SK-N-MC (cell line): ENCODE results near the gene PAIP1.
"Not testable (repeated sequence)": the region's sequence is repeated elsewhere in the genome, so short reads cannot be mapped to it uniquely, and the experiment has no call there.

ENCODE experiments used
- DNase-seq: peaks from one replicate; pipeline ENCODE4 v3.0.0-alpha.2; 2011; ENCODE audit warnings: low read depth, low spot score
- H3K27ac ChIP-seq: fragments of 200-600 bp; sonication (generic); 2 replicates; pipeline ENCODE4 v1.5.1; 2016; ENCODE audit warnings: mixed run types
- H3K36me3 ChIP-seq: fragments of 200-600 bp; sonication (generic); 2 replicates; pipeline ENCODE4 v1.6.1; 2017; ENCODE audit warnings: antibody characterized with exemption, low read length, mixed read lengths; ENCODE audit not compliant: insufficient read depth
- H3K4me3 ChIP-seq: fragments of 200-600 bp; sonication (generic); 2 replicates; pipeline ENCODE4 v1.5.1; 2016
- H3K9ac ChIP-seq: fragments of 200-600 bp; sonication (generic); 2 replicates; pipeline ENCODE4 v1.8.0; 2017; ENCODE audit warnings: mixed run types, mixed read lengths; ENCODE audit not compliant: insufficient read length
- H3K9me3 ChIP-seq: fragments of 200-600 bp; sonication (generic); 2 replicates; pipeline ENCODE4 v1.6.1; 2017; ENCODE audit warnings: low read depth, mild to moderate bottlenecking, antibody characterized with exemption, low read length, moderate library complexity, mixed read lengths
- EZH2 ChIP-seq: fragments of 200-600 bp; sonication (generic); IDR thresholded peaks from one replicate; pipeline ENCODE4 v1.6.1; 2017; ENCODE audit warnings: antibody characterized with exemption
- FOXP2 ChIP-seq: optimal IDR thresholded peaks from 2 replicates; pipeline ENCODE3; 2011; ENCODE audit warnings: mild to moderate bottlenecking, moderate library complexity; ENCODE audit not compliant: insufficient read depth; ENCODE audit errors: extremely low read length, control extremely low read depth
- POLR2AphosphoS5 ChIP-seq: IDR thresholded peaks from 2 replicates; pipeline ENCODE4 v1.6.1; 2012; ENCODE audit warnings: mild to moderate bottlenecking, low read depth, low read length, borderline replicate concordance

PAIP1 gene

GRCh38 chr5:43563321-43563720 lies 6.4 kb upstream of the PAIP1 start:
- TF ChIP-seq FOXP2 (no peak), EZH2 (no peak), POLR2AphosphoS5 (no peak)
- no peak overlapping the region for H3K4me3 ChIP-seq
- H3K9me3 ChIP-seq, result no peaks in the 10 kb centered on the region
- DNase-seq, result no peak
- H3K9ac ChIP-seq, result no peak overlapping the region
- no peak overlapping the region for H3K27ac ChIP-seq
- H3K36me3 ChIP-seq, result no peaks in the 10 kb centered on the region

- H3K36me3 ChIP-seq, result no peaks in the 10 kb centered on the region
- TF ChIP-seq FOXP2 (no peak), POLR2AphosphoS5 (no peak), EZH2 (no peak)
- H3K4me3 ChIP-seq, result no peak overlapping the region
- no peaks in the 10 kb centered on the region for H3K9me3 ChIP-seq
- H3K9ac ChIP-seq, result no peak overlapping the region
- H3K27ac ChIP-seq, result peak overlapping the region; percentile 4; the same call in 1 of the 2 replicates
- peak; percentile 47 for DNase-seq
Observed at GRCh38 chr5:43561356-43561755, 4.5 kb upstream of the PAIP1 start.

GRCh38 chr5:43560128-43560527 lies 3.3 kb upstream of the PAIP1 start:
- no peak for DNase-seq
- no peak overlapping the region for H3K27ac ChIP-seq
- H3K36me3 ChIP-seq, result peaks cover 6% of the 10 kb centered on the region
- H3K9ac ChIP-seq, result no peak overlapping the region
- H3K9me3 ChIP-seq, result no peaks in the 10 kb centered on the region
- H3K4me3 ChIP-seq, result 0 out of 2 replicates have a peak overlapping the region, but pooled peaks have one; percentile 23
- TF ChIP-seq EZH2 (no peak), FOXP2 (no peak), POLR2AphosphoS5 (no peak)

DNA sequence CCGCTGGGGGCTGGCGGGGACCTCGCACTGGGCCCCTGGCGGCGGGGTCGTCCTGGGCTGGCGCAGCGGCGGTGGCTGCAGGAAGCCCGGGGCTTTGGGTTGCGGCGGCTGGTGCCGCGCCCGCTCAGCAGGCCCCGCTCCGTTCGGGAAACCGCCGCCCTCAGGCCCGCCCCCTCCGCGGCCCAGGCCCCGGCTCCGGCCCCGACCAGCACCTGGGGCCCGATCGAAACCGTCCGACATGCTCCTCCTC lies 345 bp downstream of the PAIP1 start:
- Histone ChIP-seq H3K4me3 (peak overlapping the region; percentile 98), H3K36me3 (peaks cover 42% of the 10 kb centered on the region), H3K27ac (peak overlapping the region; percentile 84), H3K9ac (peak overlapping the region; percentile 95)
- DNase-seq, H3K9me3 ChIP-seq: not testable (repeated sequence)

- no peaks in the 10 kb centered on the region for H3K9me3 ChIP-seq
- no peak for DNase-seq
- H3K4me3 ChIP-seq, result peak overlapping the region; percentile 98
- peak overlapping the region; percentile 84 for H3K27ac ChIP-seq
- no peak for TF ChIP-seq FOXP2
- TF ChIP-seq POLR2AphosphoS5, result peak; percentile 39; the same call in 1 of the 2 replicates
- peaks cover 46% of the 10 kb centered on the region for H3K36me3 ChIP-seq
- H3K9ac ChIP-seq, result peak overlapping the region; percentile 95
Observed at GRCh38 chr5:43555895-43556606, 826 bp downstream of the PAIP1 start.

DNA sequence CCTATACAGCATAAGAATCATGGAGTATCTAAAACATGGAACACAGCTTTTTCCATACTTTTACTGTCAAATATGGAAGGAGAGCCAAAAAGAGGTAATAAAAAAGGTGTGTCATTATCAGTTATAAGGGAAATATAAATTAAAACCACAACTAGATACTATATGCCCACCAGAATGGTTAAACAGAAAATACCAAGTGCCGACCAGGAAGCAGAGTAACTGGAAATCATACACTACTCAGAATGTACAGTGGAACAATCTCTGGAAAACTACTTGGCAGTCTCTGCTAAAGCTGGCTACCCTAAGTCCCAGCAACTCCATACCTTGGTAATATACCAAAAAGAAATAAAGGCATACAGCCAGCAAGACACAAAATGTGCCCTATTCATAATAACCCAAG lies 2.4 kb downstream of the PAIP1 start:
- no peak for DNase-seq
- Histone ChIP-seq H3K4me3 (peak overlapping the region; percentile 98), H3K27ac (no peak overlapping the region), H3K36me3 (peaks cover 60% of the 10 kb centered on the region), H3K9me3 (no peaks in the 10 kb centered on the region), H3K9ac (no peak overlapping the region)
- TF ChIP-seq EZH2, result no peak
- no peak for TF ChIP-seq FOXP2
- TF ChIP-seq POLR2AphosphoS5, result no peak

DNA sequence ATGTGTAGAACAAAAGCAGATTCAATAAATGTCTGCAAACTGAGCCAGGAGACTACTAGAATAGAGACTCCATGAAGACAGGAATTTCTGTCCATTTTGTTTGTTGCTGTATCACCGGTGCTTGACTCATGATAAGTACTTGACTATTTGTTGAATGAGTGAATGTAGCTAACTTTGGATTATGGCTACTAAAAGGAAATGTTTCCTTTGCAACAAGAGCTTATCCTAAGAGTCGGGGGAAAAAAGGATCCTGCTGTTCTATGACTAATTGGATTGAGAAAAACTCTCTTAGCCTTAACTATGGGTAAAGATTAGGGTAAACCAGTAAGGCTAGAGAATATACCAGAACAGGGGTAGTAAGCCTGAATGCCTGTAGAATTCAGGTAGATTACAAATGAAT lies 3.5 kb downstream of the PAIP1 start:
- DNase-seq, result no peak
- H3K9ac ChIP-seq, result no peak overlapping the region
- no peak for TF ChIP-seq EZH2
- TF ChIP-seq FOXP2, result no peak
- no peak for TF ChIP-seq POLR2AphosphoS5
- H3K9me3 ChIP-seq, result no peaks in the 10 kb centered on the region
- H3K4me3 ChIP-seq, result 0 out of 2 replicates have a peak overlapping the region, but pooled peaks have one; percentile 4
- peaks cover 70% of the 10 kb centered on the region for H3K36me3 ChIP-seq
- H3K27ac ChIP-seq, result no peak overlapping the region

- Histone ChIP-seq H3K36me3 (peaks cover 87% of the 10 kb centered on the region), H3K27ac (no peak overlapping the region), H3K9ac (no peak overlapping the region), H3K4me3 (0 out of 2 replicates have a peak overlapping the region, but pooled peaks have one; percentile 10), H3K9me3 (no peaks in the 10 kb centered on the region)
- no peak for DNase-seq
- no peak for TF ChIP-seq POLR2AphosphoS5
- no peak for TF ChIP-seq EZH2
- no peak for TF ChIP-seq FOXP2
Observed at GRCh38 chr5:43551731-43552130, 5.1 kb downstream of the PAIP1 start.

GRCh38 chr5:43549272-43549671 lies 7.6 kb downstream of the PAIP1 start:
- DNase-seq, H3K9ac ChIP-seq, H3K27ac ChIP-seq, H3K9me3 ChIP-seq, H3K4me3 ChIP-seq: not testable (repeated sequence)
- H3K36me3 ChIP-seq, result peaks cover 97% of the 10 kb centered on the region
